OCI-M1 (cell line): ENCODE data around the gene SKAP1.
"Not testable (repeated sequence)": the region's sequence is repeated elsewhere in the genome, so short reads cannot be mapped to it uniquely, and the experiment has no call there.

Experiments used
- DNase-seq: peaks from one replicate; lab custom pipeline; 2025; lab: John Stamatoyannopoulos, UW

SKAP1 gene

GRCh38 chr17:48445248-48445620 lies 15.2 kb upstream of the SKAP1 start:
- no peak for DNase-seq

- DNase-seq: no peak
Measured at GRCh38 chr17:48444516-48445247, 14.7 kb upstream of the SKAP1 start.

- DNase-seq: no peak
Measured at GRCh38 chr17:48443712-48444111, 13.7 kb upstream of the SKAP1 start.

GRCh38 chr17:48442819-48443218 lies 12.8 kb upstream of the SKAP1 start:
- DNase-seq: peak; percentile 62

GRCh38 chr17:48441862-48442261 lies 11.8 kb upstream of the SKAP1 start:
- no peak for DNase-seq

- DNase-seq: peak; percentile 58
Measured at GRCh38 chr17:48441231-48441711, 11.3 kb upstream of the SKAP1 start.

GRCh38 chr17:48440669-48441068 lies 10.7 kb upstream of the SKAP1 start:
- DNase-seq: no peak

GRCh38 chr17:48439875-48440505 lies 10.0 kb upstream of the SKAP1 start:
- DNase-seq: peak; percentile 57

- DNase-seq: peak; percentile 56
Measured at GRCh38 chr17:48439110-48439850, 9.3 kb upstream of the SKAP1 start.

- peak; percentile 76 for DNase-seq
Measured at GRCh38 chr17:48438516-48439061, 8.6 kb upstream of the SKAP1 start.

- no peak for DNase-seq
Measured at GRCh38 chr17:48433896-48434295, 3.9 kb upstream of the SKAP1 start.

GRCh38 chr17:48432820-48433775 lies 3.1 kb upstream of the SKAP1 start:
- peak; percentile 48 for DNase-seq

GRCh38 chr17:48429156-48429555 lies 858 bp downstream of the SKAP1 start:
- DNase-seq: no peak

GRCh38 chr17:48427598-48427997 lies 2.4 kb downstream of the SKAP1 start:
- DNase-seq: peak; percentile 66

GRCh38 chr17:48426761-48427500 lies 3.1 kb downstream of the SKAP1 start:
- DNase-seq: no peak

GRCh38 chr17:48426019-48426665 lies 3.9 kb downstream of the SKAP1 start:
- DNase-seq: no peak

- not testable (repeated sequence) for DNase-seq
Measured at GRCh38 chr17:48422060-48422459, 8.0 kb downstream of the SKAP1 start.

GRCh38 chr17:48420823-48421222 lies 9.2 kb downstream of the SKAP1 start:
- DNase-seq: no peak

GRCh38 chr17:48416971-48417370 lies 13.0 kb downstream of the SKAP1 start:
- no peak for DNase-seq
